WERI-Rb-1 (cell line): ENCODE data around the gene PTPRR.

ENCODE experiments used
- DNase-seq: peaks from one replicate; pipeline ENCODE4 v3.0.0-alpha.2; 2020
- H3K27ac ChIP-seq: fragments of 250-450 bp; sonication (Bioruptor Pico); 2 replicates; pipeline ENCODE4 v1.5.1; 2020; ENCODE audit warnings: mild to moderate bottlenecking, moderate library complexity
- H3K27me3 ChIP-seq: fragments of 250-450 bp; sonication (Bioruptor Pico); 2 replicates; pipeline ENCODE4 v1.5.1; 2021; ENCODE audit warnings: mild to moderate bottlenecking, low read depth, moderate library complexity; ENCODE audit not compliant: insufficient read depth, severe bottlenecking
- H3K36me3 ChIP-seq: fragments of 250-450 bp; sonication (Bioruptor Pico); 2 replicates; pipeline ENCODE4 v1.5.1; 2020; ENCODE audit warnings: mild to moderate bottlenecking, moderate library complexity
- H3K4me3 ChIP-seq: 2 replicates; pipeline ENCODE4 v1.5.1; 2011; ENCODE audit warnings: low read depth, mild to moderate bottlenecking, control low read depth, low read length
- H3K9me3 ChIP-seq: fragments of 250-450 bp; sonication (Bioruptor Pico); 2 replicates; pipeline ENCODE4 v1.5.1; 2021; ENCODE audit warnings: mild to moderate bottlenecking, moderate library complexity; ENCODE audit not compliant: severe bottlenecking
- CTCF ChIP-seq: IDR thresholded peaks from 2 replicates; pipeline ENCODE4 v1.5.1; 2011; ENCODE audit warnings: low read depth, mild to moderate bottlenecking, control low read depth, inconsistent platforms, low read length

The PTPRR gene

GRCh38 chr12:70660002-70660604, 260.4 kb downstream of the PTPRR start:
- no peak for DNase-seq
- no peak overlapping the region for H3K27ac ChIP-seq
- TF ChIP-seq CTCF, result no peak
- H3K9me3 ChIP-seq, result no peaks in the 10 kb centered on the region
- H3K36me3 ChIP-seq, result no peaks in the 10 kb centered on the region
- H3K27me3 ChIP-seq, result no peaks in the 10 kb centered on the region
- H3K4me3 ChIP-seq, result no peak overlapping the region

- Histone ChIP-seq H3K36me3 (no peaks in the 10 kb centered on the region), H3K9me3 (no peaks in the 10 kb centered on the region), H3K27ac (no peak overlapping the region), H3K4me3 (no peak overlapping the region), H3K27me3 (no peaks in the 10 kb centered on the region)
- DNase-seq, result no peak
- TF ChIP-seq CTCF, result no peak
Measured at GRCh38 chr12:70659077-70659606, 261.4 kb downstream of the PTPRR start.

GRCh38 chr12:70657616-70658286, 262.8 kb downstream of the PTPRR start:
- TF ChIP-seq CTCF, result no peak
- H3K27ac ChIP-seq, result no peak overlapping the region

GRCh38 chr12:70652451-70652850, 268.1 kb downstream of the PTPRR start:
- no peak for TF ChIP-seq CTCF

More at GRCh38 chr12:70657616-70658286, 262.8 kb downstream of the PTPRR start:
- Histone ChIP-seq H3K27me3 (no peaks in the 10 kb centered on the region), H3K4me3 (no peak overlapping the region), H3K9me3 (no peaks in the 10 kb centered on the region), H3K36me3 (no peaks in the 10 kb centered on the region)
- no peak for DNase-seq

GRCh38 chr12:70648831-70649230, 271.7 kb downstream of the PTPRR start:
- Histone ChIP-seq H3K9me3 (no peaks in the 10 kb centered on the region), H3K4me3 (no peak overlapping the region), H3K36me3 (no peaks in the 10 kb centered on the region), H3K27me3 (no peaks in the 10 kb centered on the region), H3K27ac (no peak overlapping the region)
- no peak for TF ChIP-seq CTCF
- no peak for DNase-seq

More at GRCh38 chr12:70652451-70652850, 268.1 kb downstream of the PTPRR start:
- Histone ChIP-seq H3K36me3 (no peaks in the 10 kb centered on the region), H3K4me3 (no peak overlapping the region), H3K9me3 (no peaks in the 10 kb centered on the region), H3K27me3 (no peaks in the 10 kb centered on the region), H3K27ac (no peak overlapping the region)
- DNase-seq, result no peak
